GM19452 (cell line): ENCODE results near the gene IGFBP5.

Source experiments
- ATAC-seq: cut with Tn5 transposase; IDR thresholded peaks from one replicate; pipeline ENCODE4 v1.9.1; 2021; ENCODE audit not compliant: unreplicated experiment

The IGFBP5 gene

DNA sequence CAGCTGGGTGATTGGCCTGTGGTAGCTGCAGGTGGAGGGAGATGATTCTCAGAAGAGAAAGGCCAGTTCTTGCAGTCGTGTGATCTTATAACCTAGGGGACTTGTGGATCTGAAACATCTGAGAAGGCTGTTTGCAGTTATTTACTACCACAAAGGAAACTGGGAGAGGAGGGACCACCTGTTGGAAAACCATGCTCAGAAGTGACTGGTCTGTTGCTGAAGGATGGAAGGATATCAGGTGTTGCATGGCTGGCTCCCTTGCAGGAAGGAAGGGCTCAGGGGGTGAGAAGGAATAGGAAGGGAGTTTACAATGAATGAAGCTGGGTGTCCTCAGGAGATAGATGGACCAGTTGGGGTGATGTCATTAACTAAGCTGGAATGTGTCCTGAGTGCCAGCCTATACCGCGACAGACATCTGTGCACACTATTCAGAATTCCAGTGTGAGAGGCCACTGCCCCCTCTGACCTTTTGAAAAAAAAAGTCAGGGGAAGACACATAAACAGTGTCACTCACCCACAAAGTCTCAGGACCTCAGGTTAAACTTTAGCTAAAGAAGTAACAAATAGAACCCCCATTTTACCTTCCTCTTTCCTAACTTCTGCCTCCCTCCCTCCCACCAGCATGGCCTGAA lies 44.6 kb downstream of the IGFBP5 start:
- ATAC-seq, result no peak

DNA sequence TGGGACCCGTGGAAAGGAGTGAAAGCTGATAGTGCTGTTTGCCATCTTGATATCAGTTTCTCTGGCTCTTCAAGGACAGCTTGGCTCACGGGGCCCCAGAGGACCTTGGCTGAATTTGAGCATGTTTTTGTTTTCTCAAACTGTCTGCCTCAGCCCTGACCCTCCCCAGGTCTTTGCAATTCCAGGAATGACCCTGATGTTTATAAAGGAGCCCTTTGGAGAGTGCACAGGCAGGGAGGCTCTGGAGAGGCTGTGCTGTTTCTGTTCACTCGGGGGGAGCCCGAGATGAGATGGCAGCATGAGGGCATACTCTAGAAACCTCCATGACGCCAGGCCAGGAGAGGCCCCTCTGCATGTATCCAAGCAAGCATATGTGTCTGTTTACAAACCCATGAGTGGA lies 45.8 kb downstream of the IGFBP5 start:
- ATAC-seq, result no peak

DNA sequence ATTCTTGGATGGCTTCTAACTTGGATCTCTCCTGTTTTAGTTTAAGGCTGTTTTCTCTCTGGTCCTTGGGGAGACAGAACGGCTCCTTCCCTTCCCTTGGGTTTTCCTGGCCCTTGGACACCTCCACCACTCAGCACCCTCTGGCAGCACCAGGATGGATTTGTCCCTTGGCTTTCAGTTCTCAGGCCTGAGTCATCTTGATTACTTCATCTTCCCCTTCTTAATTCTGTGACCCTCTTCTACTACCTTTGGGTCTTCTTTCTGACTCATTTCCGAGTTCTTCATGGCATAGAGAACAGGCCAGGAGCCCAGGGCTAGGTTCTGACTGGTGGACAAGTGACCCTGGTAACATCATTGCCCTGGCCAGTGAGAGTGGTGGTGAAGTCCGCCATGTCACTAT lies 47.2 kb downstream of the IGFBP5 start:
- ATAC-seq, result no peak

DNA sequence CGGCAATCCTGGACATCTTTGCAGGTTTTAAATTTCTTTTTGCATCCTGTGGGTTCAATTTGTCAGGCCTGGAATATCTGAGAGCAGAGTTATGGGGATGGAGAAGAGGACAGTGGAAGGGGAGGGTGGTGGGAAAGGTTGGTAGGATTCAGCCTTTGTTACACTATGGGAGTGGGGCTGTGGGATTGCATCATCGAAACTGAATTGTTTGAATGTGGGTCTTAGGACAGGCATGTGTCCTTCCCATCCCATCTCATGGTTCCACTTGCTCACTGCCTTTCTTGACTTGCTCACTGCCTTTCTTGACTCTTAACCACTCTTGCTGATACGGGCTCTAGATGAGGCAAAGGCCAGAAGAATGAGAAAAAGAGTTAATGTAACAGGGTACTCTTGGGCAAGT lies 49.2 kb downstream of the IGFBP5 start:
- ATAC-seq, result no peak

DNA sequence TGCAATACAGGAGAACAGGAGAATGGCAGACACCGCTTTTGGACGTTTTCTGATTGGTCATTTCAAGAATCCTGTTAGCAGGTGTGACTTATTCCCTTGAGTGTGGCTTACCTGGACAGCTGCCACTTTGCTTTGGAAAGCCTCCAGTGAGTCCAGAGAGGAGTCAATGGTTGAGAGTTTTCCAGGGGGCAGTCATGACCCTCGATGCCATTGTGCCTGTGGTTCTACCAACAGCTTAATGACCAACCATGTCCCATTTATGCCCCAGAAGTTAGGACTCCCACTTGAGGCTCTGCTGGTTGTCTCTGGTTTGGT lies 49.8 kb downstream of the IGFBP5 start:
- ATAC-seq, result no peak

DNA sequence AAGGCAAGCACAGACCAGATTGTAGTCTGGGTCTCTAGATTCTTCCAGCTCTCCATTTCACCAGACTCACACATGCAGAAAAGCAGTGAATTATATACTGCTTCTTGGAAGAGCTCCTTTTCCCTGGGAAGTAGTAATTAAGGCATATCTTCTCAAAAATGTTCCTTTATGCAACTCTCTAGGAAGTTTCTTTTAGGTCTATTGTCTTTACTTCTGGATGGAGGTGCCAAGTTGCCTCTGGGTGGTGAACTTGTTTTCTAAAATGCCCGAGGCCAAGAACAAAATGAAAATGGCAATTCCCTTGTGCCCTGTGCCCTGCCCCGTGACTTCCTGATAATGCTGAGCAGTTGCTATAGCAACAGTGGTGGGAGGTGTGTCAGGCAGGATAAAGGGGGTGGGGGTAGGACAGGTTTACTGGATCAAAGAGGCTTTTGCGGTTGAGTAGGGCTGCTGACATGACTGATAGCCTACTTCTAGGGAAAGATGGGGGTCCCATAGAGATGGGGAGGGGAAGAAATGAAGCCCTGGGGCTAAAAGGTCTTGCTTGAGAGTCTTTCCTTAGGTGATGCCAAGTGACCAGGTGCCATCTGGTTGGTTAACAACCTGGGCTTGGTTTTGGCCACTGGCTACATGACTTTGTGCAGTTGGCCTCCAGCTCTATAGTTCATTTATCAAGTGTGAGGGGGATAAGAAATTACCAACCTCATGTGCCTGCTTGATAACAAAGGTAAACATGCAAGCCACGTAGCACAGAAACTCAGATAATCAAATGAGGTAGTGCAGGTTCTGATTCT lies 50.3 kb downstream of the IGFBP5 start:
- ATAC-seq, result no peak

DNA sequence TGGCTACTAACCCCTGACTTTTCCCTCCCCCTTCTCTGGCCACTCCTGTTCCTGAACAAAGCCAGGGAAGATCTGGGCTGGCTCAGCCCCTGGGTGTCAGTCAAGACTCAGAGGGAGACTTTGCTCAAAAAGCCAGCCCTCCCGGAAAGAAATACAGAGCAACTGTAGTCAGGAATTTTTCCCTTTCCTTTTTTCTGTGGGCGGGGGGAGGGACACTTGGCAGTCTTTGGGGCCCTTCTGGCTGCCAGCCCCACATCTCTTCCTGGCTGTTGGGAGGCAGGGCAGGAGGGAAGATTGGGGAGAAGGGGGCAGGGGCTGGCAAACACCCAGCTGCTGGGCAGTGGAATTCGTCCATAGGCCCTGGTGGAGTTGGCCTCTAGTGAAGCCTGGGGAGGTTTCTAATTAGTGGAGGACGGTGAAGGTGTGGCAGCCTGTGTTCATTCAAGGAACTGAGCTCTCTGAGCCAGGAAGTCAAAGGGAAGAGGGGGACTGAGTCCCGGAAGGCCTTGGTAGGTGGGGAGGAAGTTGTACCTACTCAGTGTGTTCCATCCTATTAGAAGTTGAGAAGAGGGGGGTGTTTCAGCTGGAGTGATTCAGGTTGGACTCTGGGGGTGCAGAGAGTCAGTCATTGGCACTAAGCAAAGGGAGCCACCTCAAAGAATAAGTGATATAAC lies 51.2 kb downstream of the IGFBP5 start:
- no peak for ATAC-seq

DNA sequence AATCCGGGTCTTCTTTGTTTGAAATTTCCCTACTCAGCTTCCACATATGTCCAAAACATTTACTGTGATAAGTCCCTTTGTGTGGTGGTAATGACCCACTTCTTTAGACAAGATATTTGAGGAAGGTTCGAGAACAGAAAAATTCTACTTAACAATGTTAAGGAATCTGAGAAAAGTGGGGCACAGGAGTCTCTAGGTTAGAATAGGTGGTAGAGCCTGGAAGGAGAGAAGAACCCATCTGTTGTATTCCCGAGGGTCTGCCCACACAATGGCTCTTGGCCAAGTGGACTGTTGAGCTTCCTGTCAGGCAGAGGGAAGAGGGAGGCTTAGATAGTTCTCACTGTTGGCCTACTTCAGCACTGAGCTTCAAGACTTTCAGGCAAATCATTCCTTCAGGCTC lies 57.9 kb downstream of the IGFBP5 start:
- no peak for ATAC-seq

DNA sequence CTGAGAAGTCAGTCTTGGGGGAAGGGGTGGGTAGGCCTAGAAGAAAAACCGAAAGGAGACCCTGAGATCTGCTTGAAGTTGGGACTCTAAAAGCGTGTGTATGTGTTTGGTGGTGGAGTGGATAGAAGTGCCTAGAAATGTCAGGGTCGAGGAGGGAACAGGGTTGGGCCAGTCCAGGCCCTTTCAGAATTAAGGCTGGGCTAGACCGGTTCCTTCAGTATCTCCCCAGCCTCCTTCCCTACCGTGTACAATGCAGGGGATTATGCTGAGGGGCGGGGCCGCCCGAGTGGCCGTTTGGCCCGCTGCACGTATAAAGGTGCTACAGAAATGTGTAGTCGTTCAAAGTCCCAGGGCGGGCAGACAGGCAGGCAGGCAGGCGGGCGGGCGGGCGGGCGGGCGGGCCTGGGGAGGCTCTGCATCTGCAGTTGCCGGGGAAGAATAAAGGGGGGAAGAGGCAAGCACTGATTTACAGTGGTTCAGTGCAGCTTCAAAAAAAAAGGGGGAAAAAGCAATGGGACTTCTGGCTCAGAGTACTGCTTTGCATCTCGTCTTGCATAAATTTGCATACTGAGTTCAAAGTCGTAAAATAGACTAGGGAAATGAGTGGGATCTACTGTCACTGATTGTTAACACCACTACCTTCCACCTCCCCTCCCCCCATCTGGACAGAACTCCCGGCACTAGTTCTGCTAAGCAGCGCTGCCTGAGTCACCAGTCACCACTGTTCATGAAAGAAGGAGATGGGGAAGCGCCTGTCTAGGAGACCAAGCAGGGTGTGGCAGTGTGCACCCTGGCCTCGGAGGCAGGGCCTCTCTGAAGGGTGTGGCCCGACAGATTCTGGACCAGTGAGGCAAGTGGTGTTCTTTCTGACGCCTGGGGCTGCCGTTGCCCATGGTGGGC lies 58.5 kb downstream of the IGFBP5 start:
- ATAC-seq, result no peak

DNA sequence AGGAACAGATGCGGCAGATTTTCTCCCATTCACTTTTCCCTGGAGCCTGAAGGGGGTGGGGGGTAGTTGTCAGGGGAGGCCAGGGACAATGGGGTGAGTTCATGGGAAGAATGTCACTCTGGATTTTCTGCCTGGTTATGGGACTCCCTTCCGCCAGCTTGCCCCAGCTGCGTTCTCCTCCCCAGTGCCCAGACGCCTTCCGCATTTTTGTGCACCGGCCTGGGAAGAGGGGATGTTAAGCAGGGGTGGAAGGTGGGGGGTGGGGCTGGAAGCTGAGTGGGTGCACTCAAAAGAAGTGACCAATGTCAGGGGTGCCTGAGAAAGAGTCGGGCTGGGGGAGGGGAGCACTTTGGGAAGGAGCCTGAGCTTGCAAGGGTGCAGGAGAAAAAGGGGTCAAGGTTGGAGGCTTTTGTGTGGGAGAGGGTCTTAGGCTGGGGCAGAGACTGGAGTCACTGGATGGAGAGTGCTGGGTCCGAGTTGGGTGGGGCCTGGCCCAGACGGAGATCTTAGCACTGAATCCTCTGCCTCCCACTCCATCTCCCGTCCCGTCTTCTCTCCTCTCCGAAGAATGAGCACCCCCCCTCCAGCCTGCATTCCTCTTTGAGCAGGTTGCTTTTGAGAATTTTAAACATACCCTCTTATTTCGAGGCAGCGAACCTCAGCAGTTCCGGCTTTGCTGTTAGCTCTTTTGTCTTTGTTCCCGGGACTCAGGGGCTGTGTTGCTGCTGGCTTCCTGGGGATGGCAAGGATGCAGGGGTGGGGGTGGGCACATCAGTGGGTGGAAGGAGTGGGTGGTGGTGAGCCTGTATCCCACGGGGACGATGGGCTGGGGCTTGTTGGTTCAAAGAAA lies 59.4 kb downstream of the IGFBP5 start:
- ATAC-seq, result no peak

DNA sequence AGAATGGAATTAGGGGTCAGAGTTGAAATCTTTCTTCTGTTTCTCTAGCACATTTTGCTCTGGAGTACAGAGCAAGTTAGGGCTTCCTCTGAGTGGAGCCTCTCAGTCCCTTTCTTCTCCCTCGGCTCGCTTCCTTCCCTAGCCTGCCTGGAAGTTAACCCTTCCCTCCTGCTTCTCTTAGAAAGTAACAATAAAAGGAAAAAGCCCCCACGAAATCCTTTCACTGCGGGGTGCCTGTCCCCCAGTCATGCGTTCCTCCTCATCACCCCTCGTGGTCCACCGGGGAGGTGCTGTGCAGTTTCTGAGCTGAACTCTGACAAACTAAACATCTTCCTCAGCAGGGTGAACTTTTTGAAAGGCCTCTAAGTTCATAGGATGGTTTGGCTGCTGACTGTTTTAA lies 60.2 kb downstream of the IGFBP5 start:
- ATAC-seq, result no peak

DNA sequence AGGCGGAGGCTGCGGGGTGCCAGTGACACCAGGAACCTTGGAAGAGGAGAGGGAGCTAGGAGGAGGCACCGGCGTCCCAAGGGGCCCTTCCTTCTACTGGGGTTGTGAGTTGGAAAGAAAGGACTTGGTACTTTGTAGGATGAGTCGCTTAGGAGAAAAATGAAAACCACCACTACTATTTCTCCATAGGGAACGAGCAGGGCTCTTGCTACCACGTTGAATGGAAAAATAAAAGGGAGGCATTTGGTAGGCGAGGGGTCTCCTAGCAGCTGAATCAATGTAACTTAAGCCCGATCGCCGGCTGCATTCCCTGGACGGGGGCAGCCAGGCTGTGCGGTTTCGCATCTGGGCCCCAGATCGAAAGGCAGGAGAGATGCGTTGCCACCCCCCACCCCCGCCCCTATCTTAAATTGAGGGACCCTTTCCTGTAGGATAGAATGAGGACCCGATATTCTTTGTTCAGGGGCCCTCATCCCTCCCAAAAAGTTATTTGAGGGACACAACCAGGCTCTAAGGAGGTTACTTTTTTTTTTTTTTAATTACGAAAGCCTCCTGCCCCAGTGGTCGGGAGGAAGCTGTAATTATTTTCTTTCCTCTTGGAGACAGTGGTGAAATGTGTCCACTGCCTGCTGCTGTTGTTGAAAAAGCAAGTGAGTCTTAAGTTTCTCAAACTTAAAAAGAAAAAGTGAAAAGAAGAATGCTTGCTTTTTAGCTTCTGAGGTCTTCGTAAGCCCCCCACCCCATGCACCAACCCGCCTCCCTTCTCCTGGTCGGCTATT lies 60.8 kb downstream of the IGFBP5 start:
- ATAC-seq, result no peak

DNA sequence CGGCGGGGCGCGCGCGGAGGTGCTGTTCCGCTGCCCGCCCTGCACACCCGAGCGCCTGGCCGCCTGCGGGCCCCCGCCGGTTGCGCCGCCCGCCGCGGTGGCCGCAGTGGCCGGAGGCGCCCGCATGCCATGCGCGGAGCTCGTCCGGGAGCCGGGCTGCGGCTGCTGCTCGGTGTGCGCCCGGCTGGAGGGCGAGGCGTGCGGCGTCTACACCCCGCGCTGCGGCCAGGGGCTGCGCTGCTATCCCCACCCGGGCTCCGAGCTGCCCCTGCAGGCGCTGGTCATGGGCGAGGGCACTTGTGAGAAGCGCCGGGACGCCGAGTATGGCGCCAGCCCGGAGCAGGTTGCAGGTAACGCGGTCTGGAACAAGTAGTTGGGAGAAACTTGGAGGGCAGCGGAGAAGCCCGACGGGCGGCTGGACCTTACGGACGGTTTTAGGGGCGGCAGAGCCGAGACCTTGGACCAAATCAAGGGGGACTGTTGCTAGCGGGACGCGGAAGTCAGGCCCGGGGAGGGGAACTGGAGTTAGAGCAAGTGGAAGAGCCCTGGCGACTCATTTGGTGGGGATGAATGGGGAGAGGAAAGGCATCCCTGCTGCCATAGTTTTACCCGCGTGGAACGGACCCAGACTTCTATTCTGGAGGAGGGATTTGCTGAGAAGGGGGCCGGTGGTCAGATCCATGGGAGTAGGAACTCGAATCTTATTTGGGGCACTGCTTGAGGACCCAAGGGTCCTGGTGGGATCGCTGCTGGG lies 61.6 kb downstream of the IGFBP5 start:
- no peak for ATAC-seq

DNA sequence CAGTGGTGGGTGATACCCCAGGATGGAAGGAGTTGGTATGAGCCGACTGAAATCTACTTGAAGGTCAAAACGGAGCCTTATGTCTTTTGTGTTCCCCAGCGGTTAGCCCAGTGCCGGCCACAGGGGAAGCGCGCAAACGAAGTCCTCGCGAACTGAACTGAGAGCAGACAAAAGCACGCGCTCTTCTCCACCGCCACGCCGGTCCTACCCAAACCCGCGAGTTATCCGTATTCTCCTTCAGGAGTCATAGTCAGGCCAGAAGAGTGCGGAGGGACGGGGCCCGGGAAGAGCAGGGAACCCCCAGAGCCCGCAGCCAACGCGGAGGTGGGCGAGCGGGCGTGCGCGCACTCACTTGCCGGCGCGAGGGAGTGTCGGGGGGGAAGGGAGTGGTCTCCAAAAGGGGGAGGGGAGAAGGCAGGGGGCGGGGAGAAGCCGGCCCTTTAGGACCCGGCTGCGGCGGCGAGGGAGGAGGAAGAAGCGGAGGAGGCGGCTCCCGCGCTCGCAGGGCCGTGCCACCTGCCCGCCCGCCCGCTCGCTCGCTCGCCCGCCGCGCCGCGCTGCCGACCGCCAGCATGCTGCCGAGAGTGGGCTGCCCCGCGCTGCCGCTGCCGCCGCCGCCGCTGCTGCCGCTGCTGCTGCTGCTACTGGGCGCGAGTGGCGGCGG lies 62.3 kb downstream of the IGFBP5 start, which contains the start of gene IGFBP2:
TSS of gene IGFBP2 (plus strand) at position 469 of the 664 bp plus-strand sequence. CDS start at position 573, 104 bp downstream.
- ATAC-seq, result no peak

DNA sequence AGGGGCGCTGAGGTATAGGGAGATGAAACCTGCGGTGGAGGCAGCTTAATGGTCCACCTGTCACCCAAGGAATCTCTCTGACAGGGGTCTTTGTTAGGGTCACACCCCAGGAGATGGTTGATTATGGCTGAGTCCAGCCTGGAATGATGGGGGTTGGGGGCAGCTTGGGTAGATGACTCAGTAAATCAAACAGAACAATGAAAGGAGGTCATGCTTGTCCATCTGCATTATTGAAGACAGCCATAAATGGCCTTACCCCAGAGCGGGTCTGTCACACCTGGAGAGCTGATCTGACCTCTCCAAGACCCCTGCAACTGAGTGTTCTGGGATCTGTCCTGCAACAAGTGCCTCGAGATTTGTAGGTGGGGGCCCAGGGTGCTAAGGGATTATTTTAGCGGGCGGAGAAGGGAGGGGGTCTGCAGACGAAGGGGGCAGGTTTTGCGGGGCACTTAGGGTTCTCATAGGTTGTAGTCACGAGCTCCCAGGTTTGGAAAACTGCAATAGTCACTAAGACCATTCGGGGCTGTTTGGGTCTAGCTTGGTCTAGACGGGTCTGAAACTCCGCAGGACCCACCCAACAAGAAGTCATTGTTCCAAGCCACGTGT lies 62.9 kb downstream of the IGFBP5 start:
- ATAC-seq, result no peak

DNA sequence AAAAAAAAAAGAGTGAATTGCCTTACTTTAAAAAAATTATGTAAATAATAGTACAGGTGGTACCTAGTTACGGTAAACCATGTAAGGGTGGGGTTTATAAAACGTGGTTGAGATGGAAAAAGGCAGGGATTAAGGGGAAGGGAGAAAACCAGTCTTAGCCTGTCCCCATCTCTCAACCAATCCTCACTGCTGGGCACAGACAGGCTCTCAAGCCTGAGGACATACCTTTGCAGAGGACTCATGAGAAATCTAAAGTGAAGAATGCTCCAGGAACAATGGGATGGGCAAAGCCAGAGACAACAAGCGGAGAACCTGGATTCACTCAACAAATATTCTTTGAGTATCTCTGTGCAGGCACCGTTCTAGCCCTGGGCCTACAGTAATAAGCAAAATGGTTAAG lies 65.6 kb downstream of the IGFBP5 start:
- ATAC-seq, result no peak

DNA sequence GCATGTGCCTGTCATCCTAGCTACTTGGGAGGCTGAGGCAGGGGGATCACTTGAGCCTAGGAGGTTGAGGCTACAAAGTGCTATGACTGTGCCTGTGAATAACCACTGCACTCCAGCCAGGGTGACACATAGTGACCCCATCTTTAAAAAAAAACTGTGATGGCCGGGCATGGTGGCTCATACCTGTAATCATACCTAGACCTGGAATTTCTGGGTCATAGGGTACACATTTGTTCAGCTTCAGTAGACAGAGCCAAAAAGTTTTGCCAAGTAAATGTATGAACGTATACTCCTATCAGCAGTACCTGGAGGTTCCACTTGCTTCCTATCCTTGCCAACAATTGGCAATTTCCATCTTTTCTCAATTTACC lies 68.5 kb downstream of the IGFBP5 start:
- ATAC-seq, result no peak
